Diencephalon (tissue), 1 donor: Measurements from ENCODE around the gene WDR73. TPM values are rescaled to one million over a fixed set of nuclear protein-coding genes. Genes with fewer than 3 reads are reported as not detected.

Experiments
- total RNA-seq: library from RNA; depleted of rRNA; stranded (reverse); fragments of >200 nt; gene quantifications from one replicate; pipeline ENCODE4 v1.2.3, GENCODE V29; 2014

The WDR73 gene
- 33.0 TPM for total RNA-seq

GRCh38 chr15:84653910-84654688, at the start of gene WDR73:
TSS of gene WDR73 (minus strand) at chr15:84654283. CDS start at chr15:84654274, 9 bp downstream.

DNA sequence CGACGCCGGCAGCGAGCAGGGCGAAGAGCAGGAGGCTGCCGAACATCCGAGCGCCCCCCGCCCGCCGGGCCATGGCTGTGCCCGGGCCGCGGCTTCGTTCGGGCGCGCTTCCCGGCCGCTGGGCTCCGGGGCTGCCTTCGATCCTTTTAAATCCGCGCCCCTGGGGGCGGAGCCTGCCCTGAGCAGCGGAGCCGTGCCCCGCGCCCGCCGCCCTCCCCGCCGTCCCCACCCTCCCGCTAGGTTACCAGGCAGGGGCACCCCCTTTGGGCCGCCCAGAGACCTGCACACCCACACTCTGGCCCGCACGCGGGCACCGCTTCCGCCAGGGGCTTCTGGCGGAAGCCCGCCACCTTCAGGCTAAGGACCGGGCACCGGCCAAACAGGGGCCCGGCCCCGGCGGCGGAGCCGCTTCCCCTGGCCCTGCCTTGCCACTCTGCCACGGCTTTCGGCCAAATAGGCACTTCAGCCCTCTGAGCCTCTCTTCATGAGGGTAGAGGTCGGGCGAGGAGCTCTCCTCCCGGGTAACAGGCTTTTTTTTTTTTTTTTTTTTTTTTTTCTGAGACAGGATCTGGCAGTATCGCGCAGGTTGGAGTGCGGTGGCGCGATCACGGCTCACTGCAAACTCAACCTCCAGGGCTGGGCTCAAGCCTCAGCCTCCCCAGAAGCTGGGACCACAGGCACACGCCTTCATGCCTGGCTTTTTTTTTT, 4.2 kb upstream of the WDR73 start, which contains the start of gene NMB:
Gene NMB, minus strand, starts transcription at position 120 of the 708 bp plus-strand sequence. Its CDS starts 47 bp downstream, at position 73.

DNA sequence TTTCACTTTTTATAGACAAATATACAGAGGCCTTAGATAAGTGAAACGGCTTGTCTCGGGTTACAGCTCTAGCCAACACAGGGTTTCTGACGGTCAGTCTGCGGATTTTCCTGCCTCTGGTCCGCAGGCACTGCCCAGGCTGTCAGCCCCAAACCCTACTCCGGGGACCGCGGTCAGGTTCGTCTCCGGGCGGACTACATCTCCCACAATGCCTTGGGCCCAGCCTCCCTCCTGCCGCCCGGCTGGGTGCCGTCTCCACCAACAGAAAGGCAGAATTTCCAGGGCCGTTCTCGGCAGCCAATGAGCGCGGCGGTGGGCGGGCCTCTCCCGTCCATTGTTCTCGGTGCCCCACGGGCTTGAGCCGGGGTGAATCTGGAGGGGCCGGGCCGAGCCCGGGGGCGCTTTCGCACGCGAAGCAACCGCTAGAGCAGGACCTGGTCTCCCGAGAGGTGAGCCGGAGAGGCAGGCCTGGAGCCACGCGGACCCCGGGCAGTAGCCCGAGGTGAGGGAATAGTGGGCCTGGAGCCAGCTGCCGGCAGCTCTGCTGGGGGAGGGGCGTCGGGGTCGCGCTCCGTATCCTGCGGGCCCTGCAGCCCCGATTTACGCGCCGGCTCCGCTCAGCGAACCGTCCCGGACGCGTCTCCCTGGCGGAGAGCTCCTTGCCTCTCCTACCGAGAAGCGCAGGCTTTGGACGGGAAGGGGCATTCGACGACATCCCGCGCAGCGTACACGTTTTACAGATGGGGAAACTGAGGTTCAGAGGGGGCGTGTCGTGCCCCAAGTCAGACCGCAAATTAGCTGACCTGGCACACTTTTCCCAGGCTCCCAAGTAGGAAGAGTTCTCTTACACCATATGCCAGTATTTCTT, 53.2 kb downstream of the WDR73 start, which contains the start of gene ZSCAN2:
Gene ZSCAN2, plus strand, starts transcription at position 323 of the 868 bp plus-strand sequence. CDS start 2,919 bp downstream, outside the sequence.

Other genes starting within 250 kb of the WDR73 start
- 16.6 TPM for gene ZSCAN2, start 53.3 kb downstream of the WDR73 start, total RNA-seq
- 6.5 TPM for gene NMB, start 3.9 kb upstream of the WDR73 start, total RNA-seq
- 82.8 TPM for gene SEC11A, start 61.9 kb upstream of the WDR73 start, total RNA-seq
- 7.2 TPM for gene ZNF592, start 94.3 kb upstream of the WDR73 start, total RNA-seq
- 2.5 TPM for gene ALPK3, start 163.1 kb upstream of the WDR73 start, total RNA-seq
- gene SLC28A1, start 230.4 kb upstream of the WDR73 start, total RNA-seq, result 0.23 TPM